GM23248 (cell line): ENCODE measurements around the gene DNMT1.

Source experiments
- EZH2 ChIP-seq: fragments of 200-600 bp; sonication (generic); IDR thresholded peaks from 2 replicates; pipeline ENCODE4 v1.6.1; 2018; ENCODE audit warnings: antibody characterized with exemption, mild to moderate bottlenecking; ENCODE audit not compliant: insufficient read depth, poor library complexity, severe bottlenecking
- EZH2phosphoT487 ChIP-seq: fragments of 200-600 bp; sonication (generic); IDR thresholded peaks from 2 replicates; pipeline ENCODE4 v1.6.1; 2018; ENCODE audit warnings: antibody characterized with exemption, moderate library complexity, mild to moderate bottlenecking, low read depth; ENCODE audit not compliant: insufficient read depth

- TF ChIP-seq EZH2phosphoT487 (no peak), EZH2 (no peak)
Observed at GRCh38 chr19:10237702-10238101, 42.9 kb upstream of the DNMT1 start.
